IPS-18c (cell line): ENCODE results near the gene CACYBP.
"Not testable (repeated sequence)": the region's sequence is repeated elsewhere in the genome, so short reads cannot be mapped to it uniquely, and the experiment has no call there.

Source experiments
- H3K4me3 ChIP-seq: 2 replicates; pipeline ENCODE4 v1.7.0; 2013; ENCODE audit warnings: low read depth, mild to moderate bottlenecking, low read length, moderate library complexity; ENCODE audit not compliant: insufficient read depth
- H3K9me3 ChIP-seq: one replicate; pipeline ENCODE4 v1.6.1; 2013; ENCODE audit warnings: mild to moderate bottlenecking, low read length, moderate library complexity; ENCODE audit not compliant: control insufficient read depth, insufficient read depth

CACYBP gene

DNA sequence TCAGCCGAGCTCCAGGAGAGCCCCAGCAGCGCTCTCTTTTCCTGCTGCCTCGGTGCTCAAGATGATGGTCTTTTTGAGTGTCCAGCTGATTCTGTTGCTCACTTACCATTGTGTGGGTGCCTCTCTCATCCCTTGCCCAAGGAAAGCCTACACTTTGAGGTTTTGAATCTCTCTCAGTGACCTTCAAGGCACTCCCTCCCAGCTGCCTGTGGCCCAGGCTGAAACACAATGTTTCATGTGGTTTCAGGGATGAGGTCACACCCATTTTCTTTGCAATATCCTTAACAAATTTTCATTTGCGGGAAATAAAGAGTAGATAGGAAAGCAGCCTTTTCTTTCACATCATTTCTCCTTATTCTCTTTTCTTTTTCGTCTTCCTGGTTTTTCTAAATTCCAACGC, 36.1 kb downstream of the CACYBP start:
- H3K9me3 ChIP-seq: no peaks in the 10 kb centered on the region
- H3K4me3 ChIP-seq: no peak overlapping the region

DNA sequence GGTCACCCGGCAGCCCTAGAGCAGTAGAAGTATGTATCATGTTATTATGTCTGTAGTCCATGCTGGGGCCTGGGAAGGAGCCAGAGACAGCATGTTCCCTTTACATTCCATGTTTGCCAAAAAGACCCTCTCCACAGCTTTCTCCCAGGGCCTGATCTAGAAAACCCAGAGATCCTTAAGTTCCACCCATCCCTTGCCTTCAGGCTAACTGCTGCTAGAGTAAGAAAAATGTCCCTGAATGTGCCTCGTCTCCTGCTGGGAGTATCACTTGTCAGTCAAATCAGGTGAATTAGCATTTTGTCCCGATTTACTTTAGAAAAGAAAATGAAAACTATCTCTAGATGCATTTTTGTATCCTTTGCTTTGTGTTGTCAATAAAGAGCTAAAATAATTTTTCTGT, 36.7 kb downstream of the CACYBP start:
- Histone ChIP-seq H3K4me3 (no peak overlapping the region), H3K9me3 (no peaks in the 10 kb centered on the region)

DNA sequence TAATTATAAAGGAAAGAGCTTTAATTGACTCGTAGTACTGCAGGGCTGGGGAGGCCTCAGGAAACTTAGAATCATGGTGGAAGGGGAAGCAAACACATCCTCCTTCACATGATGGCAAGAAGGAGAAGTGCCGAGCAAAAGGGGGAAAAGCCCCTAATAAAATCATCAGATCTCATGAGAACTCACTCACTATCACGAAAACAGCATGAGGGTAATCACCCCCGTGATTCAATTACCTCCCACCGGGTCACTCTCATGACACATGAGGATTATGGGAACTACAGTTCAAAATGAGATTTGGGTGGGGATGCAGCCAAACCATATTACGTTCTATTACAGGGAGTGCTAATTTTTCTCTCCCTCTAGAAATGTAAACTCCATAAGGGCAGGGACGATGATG, 37.7 kb downstream of the CACYBP start:
- no peak overlapping the region for H3K4me3 ChIP-seq
- H3K9me3 ChIP-seq: no peaks in the 10 kb centered on the region

DNA sequence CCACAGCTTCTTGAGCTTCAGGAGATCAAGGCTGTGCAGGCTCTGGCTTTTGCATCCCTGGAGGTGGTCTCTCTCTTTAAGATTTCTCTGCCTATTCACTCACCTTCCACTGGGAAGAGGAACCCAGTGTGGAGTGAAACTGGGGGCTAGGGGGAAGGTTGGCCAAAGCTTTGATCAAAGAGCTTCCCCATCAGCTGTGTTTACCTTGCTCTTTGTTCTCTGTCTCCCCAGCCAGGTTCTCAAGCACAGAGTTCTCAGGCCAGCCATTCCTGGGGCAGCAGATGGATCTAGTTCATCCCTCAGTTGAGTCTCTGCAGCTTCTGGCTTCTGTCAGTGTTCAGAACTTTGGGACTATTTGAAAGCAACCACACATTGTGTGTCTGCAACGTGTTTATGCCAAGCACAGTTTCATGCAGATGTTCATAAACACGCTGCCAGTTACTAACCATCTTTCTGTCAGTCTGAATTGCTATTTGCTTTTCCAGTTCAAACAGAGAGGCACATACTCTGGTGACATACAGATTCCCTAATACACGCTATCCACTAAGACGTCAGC, 40.7 kb downstream of the CACYBP start:
- Histone ChIP-seq H3K9me3 (no peaks in the 10 kb centered on the region), H3K4me3 (no peak overlapping the region)

DNA sequence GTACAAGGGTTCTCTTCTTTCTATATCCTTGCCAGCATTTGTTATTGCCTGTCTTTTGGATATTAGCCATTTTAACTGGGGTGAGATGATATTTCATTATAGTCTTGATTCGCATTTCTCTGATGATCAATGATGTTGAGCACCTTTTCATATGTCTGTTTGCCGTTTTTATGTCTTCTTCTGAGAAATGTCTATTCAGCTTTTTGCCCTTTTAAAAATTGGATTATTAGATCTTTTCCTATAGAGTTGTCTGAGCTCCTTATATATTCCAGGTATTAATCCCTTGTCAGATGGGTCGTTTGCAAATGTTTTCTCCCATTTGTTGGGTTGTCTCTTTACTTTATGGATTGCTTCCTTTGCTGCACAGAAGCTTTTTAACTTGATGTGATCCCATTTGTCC, 42.9 kb downstream of the CACYBP start:
- H3K9me3 ChIP-seq: no peaks in the 10 kb centered on the region
- no peak overlapping the region for H3K4me3 ChIP-seq

DNA sequence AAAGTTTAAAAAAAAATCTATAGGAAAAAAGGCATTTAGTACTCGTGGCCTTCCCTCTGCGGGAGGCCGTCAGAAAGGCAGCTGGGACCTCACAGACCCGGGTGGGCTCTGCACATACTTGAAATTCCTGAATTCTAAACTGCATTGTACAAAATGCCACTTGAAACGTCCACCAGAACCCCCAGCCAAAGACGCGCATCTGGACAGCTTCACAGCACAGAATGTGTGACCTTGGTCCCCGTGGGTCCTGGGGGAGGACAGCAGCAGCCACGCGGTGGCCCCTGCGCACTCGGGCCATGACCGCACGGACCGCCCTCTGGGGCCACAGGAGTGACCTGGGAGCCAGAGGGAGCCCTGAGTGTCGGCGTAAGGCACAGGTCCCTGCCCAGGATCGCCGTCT, 44.1 kb downstream of the CACYBP start:
- Histone ChIP-seq H3K9me3 (no peaks in the 10 kb centered on the region), H3K4me3 (no peak overlapping the region)

DNA sequence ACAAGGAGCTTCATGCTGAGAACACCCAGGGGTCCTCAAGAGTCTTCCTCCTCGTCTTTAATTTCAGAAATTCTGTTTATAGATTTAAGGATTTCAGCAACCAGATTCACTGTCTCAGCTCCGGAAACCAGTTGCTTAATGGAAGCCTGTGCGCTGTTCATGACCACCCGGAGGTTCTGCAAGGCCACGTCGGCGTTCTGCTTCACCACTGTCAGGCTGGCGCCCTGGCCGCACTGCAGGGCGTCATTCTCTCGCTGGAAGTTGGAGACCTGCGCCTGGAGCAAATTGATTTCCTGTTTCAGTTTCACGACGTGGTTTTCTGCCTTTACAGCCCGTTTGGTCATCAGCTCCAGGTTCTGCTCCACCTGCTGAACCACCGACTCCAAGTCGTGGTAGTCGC, 44.8 kb downstream of the CACYBP start:
- H3K9me3 ChIP-seq, H3K4me3 ChIP-seq: not testable (repeated sequence)

DNA sequence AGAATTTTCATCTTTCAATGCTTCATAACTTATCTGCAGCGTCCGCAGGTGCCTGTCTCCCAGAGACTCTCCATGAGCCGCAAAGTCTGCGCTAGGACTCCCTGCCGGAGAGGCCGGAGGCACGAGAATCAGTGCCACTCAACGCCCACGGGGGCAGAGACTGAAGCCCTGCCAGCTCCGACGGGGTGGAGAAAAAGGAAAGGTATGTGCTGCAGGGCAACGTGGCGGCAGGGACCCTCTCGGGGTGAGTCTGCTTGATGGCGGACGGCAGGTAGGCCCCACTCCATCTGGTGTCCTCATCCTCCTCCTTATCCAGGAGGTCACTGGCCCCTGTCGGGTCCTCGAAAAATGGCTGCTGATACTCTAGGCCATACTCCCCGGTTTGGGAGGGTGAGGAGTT, 45.4 kb downstream of the CACYBP start:
- Histone ChIP-seq H3K4me3 (no peak overlapping the region), H3K9me3 (no peaks in the 10 kb centered on the region)

DNA sequence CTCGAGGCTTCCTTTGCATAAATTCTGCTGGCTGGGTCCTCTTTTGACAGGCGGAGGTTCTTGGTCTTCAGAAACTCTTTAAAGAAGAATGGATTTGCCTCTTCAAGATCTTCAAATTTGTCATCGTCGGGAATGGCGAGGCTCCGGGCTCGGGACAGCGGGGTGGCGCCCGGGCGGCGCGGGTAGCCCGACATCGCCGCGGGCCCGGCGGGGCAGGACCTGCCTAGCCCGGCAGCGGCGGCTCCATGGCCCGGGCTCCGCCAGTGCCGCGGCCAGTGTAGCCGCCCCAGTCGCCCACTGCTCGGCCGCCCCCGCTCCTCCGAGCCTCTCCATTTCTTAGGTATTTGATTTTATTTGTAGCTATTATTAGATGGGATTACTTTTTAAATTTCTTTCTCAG, 45.8 kb downstream of the CACYBP start:
- H3K9me3 ChIP-seq: no peaks in the 10 kb centered on the region
- no peak overlapping the region for H3K4me3 ChIP-seq

DNA sequence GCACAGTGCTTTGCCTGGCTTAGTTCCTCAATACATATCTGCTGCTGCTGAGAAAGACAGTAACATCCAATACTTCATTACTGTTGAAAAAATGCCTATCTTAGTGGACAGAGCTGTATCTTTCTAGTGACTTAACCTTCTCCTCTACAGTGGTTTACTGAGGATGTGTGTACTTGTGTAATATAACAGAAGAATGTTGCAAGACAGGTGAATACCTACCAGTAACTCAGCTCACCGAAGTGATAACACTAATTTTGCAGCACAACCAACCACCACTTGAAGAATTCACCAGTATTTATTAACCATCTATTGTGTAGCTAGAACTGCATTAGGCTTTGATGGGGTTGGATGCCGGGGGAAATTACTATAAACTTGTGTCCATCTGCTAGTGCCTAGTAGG, 51.2 kb downstream of the CACYBP start:
- no peak overlapping the region for H3K4me3 ChIP-seq
- H3K9me3 ChIP-seq: no peaks in the 10 kb centered on the region

DNA sequence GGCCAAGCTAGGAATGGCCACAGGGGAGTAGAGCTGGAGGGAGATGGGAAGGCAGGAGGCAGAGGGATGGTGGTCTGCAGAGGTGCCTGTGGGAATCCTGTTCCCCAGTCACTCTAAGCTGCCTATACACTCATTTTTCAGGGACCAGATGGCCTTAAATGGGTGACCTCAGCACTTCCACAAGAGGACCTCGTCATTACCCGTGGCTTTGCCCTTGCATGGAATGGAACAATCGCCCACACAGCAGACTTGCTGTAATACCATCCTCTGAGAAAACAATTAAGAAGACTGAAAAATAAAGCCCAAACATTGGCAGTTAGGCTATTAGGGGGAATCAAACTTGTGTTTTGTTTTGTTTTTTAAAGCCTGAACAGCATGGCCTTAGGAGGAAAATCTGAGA, 55.0 kb downstream of the CACYBP start:
- H3K4me3 ChIP-seq: no peak overlapping the region
- H3K9me3 ChIP-seq: no peaks in the 10 kb centered on the region
